Measurements from ENCODE around the gene ZNF816. TPM values are rescaled to one million over a fixed set of nuclear protein-coding genes. Genes with fewer than 3 reads are reported as not detected.
A peak's percentile ranks its signal among the peaks of the same experiment; 100 is the strongest.
"Not testable (repeated sequence)": the region's sequence is repeated elsewhere in the genome, so short reads cannot be mapped to it uniquely, and the experiment has no call there.

ZNF816 gene
- total and polyA plus RNA-seq, 4 donors: 2.9 to 20.9 (median 7.0) TPM

GRCh38 chr19:52935434-52935833 is 27.2 kb downstream of the ZNF816 start:
- TF ChIP-seq CTCF (IDR thresholded peaks at IDR 0.05; ENCODE audit: control extremely low read depth, extremely low read depth): no peak
- H3K4me3 ChIP-seq: no peak overlapping the region
- H3K27ac ChIP-seq (ENCODE audit: low read depth in 1 of 2, low read length in 1 of 2): no peak overlapping the region
- H3K9me3 ChIP-seq (ENCODE audit: control insufficient read depth in 4 of 4, insufficient read depth in 3 of 4, low read length in 3 of 4): peaks cover 0 to 6% (median 0%) of the 10 kb centered on the region in 4 donors
- peaks cover 0 to 4% (median 0%) of the 10 kb centered on the region in 5 donors for H3K4me1 ChIP-seq (ENCODE audit: control insufficient read depth in 5 of 5, insufficient read depth in 5 of 5, low read length in 5 of 5)
- DNase-seq (no peak), ATAC-seq (ENCODE audit: insufficient read depth, low FRiP score) (no peak)
- H3K36me3 ChIP-seq (ENCODE audit: control insufficient read depth in 4 of 4, insufficient read depth in 4 of 4, low read length in 4 of 4): peaks cover 0 to 2% (median 0%) of the 10 kb centered on the region in 4 donors
- no peaks in the 10 kb centered on the region for H3K27me3 ChIP-seq (ENCODE audit: control insufficient read depth in 3 of 3, insufficient read depth in 3 of 3, low read length in 2 of 3)
- peak overlapping the region in 1 of 2 donors; percentile 28 for H3K9ac ChIP-seq (ENCODE audit: insufficient read depth in 1 of 2, low read length in 2 of 2)
- 73 to 84% methylated on average over 8 of the region's 8 CpGs for WGBS, 2 donors

- H3K9me3 ChIP-seq (ENCODE audit: control insufficient read depth in 4 of 4, insufficient read depth in 3 of 4, low read length in 3 of 4); DNase-seq; H3K27ac ChIP-seq (ENCODE audit: low read depth in 1 of 2, low read length in 1 of 2); H3K9ac ChIP-seq (ENCODE audit: insufficient read depth in 1 of 2, low read length in 2 of 2); ATAC-seq (ENCODE audit: insufficient read depth, low FRiP score); H3K27me3 ChIP-seq (ENCODE audit: control insufficient read depth in 3 of 3, insufficient read depth in 3 of 3, low read length in 2 of 3); H3K4me3 ChIP-seq: not testable (repeated sequence)
- H3K36me3 ChIP-seq (ENCODE audit: control insufficient read depth in 4 of 4, insufficient read depth in 4 of 4, low read length in 4 of 4): peaks cover 0 to 11% (median 3%) of the 10 kb centered on the region in 4 donors
- peaks cover 0 to 16% (median 0%) of the 10 kb centered on the region in 5 donors for H3K4me1 ChIP-seq (ENCODE audit: control insufficient read depth in 5 of 5, insufficient read depth in 5 of 5, low read length in 5 of 5)
- WGBS, 2 donors: 92 to 93% methylated on average over 9 of the region's 9 CpGs
Measured at GRCh38 chr19:52924641-52925040, 38.0 kb downstream of the ZNF816 start.

GRCh38 chr19:52923778-52924593 is 38.7 kb downstream of the ZNF816 start:
- DNase-seq (peak in 2 of 3 donors; percentile 17 to 44), ATAC-seq (ENCODE audit: insufficient read depth, low FRiP score) (peak; percentile 62)
- no peak overlapping the region for H3K4me3 ChIP-seq
- WGBS, 2 donors: 24 to 30% methylated on average over 18 of the region's 18 CpGs
- no peaks in the 10 kb centered on the region for H3K27me3 ChIP-seq (ENCODE audit: control insufficient read depth in 3 of 3, insufficient read depth in 3 of 3, low read length in 2 of 3)
- H3K4me1 ChIP-seq (ENCODE audit: control insufficient read depth in 5 of 5, insufficient read depth in 5 of 5, low read length in 5 of 5): peaks cover 0 to 16% (median 0%) of the 10 kb centered on the region in 5 donors
- H3K36me3 ChIP-seq (ENCODE audit: control insufficient read depth in 4 of 4, insufficient read depth in 4 of 4, low read length in 4 of 4): peaks cover 0 to 10% (median 3%) of the 10 kb centered on the region in 4 donors
- H3K9ac ChIP-seq (ENCODE audit: insufficient read depth in 1 of 2, low read length in 2 of 2): no peak overlapping the region
- TF ChIP-seq CTCF (IDR thresholded peaks at IDR 0.05; ENCODE audit: control extremely low read depth, extremely low read depth): no peak
- H3K9me3 ChIP-seq (ENCODE audit: control insufficient read depth in 4 of 4, insufficient read depth in 3 of 4, low read length in 3 of 4): no peaks in the 10 kb centered on the region
- H3K27ac ChIP-seq (ENCODE audit: low read depth in 1 of 2, low read length in 1 of 2): peak overlapping the region in 1 of 2 donors; percentile 98

All from lung (tissue), 12 donors.